OCI-LY7 (cell line): Measurements from ENCODE around the gene PPARG. TPM values are rescaled to one million over a fixed set of nuclear protein-coding genes. Genes with fewer than 3 reads are reported as not detected.

ENCODE experiments used
- BruUV-seq: library from RNA; stranded (reverse); fragments of 400-500 nt; replicated peaks from 2 replicates; lab custom pipeline; 2021; lab: Mats Ljungman, UMichigan
- CTCF ChIA-PET: fragments of 300-600 bp; sonication (Branson Sonifier 250); formaldehyde crosslinking; loops from one replicate; lab custom pipeline; 2022; ENCODE audit warnings: antibody characterized with exemption; ENCODE audit not compliant: unreplicated experiment; lab: Charles Lee
- POLR2A ChIA-PET: fragments of 300-600 bp; sonication (Branson Sonifier 250); formaldehyde crosslinking; loops from one replicate; lab custom pipeline; 2022; ENCODE audit warnings: antibody characterized with exemption; lab: Charles Lee
- DNase-seq: peaks from one replicate; pipeline ENCODE4 v3.0.0-alpha.2; 2015; ENCODE audit warnings: low spot score
- H2AFZ ChIP-seq: fragments of 200-600 bp; sonication (generic), shearing (Covaris generic); 2 replicates; pipeline ENCODE4 v1.6.1; 2014; ENCODE audit warnings: mild to moderate bottlenecking, antibody characterized with exemption, low read length, moderate library complexity
- H3K27ac ChIP-seq: fragments of 200-600 bp; sonication (generic); 2 replicates; pipeline ENCODE4 v1.5.1; 2014; ENCODE audit warnings: mixed run types, low read depth, mild to moderate bottlenecking, moderate library complexity, low read length, inconsistent platforms; ENCODE audit not compliant: poor library complexity, severe bottlenecking
- H3K36me3 ChIP-seq: fragments of 200-600 bp; sonication (generic); 2 replicates; pipeline ENCODE4 v1.6.1; 2014; ENCODE audit warnings: mild to moderate bottlenecking, antibody characterized with exemption, low read length, moderate library complexity, mixed read lengths; ENCODE audit not compliant: insufficient read depth
- H3K4me1 ChIP-seq: fragments of 200-600 bp; sonication (generic); 2 replicates; pipeline ENCODE4 v1.5.1; 2014; ENCODE audit warnings: mild to moderate bottlenecking, low read length; ENCODE audit not compliant: insufficient read depth, poor library complexity, severe bottlenecking
- H3K4me2 ChIP-seq: fragments of 200-600 bp; sonication (generic); 2 replicates; pipeline ENCODE4 v1.6.1; 2014; ENCODE audit warnings: mild to moderate bottlenecking, low read length
- H3K4me3 ChIP-seq: fragments of 200-600 bp; sonication (generic); 2 replicates; pipeline ENCODE4 v1.5.1; 2014; ENCODE audit warnings: mild to moderate bottlenecking, low read depth, low read length; ENCODE audit not compliant: poor library complexity, severe bottlenecking
- H3K79me2 ChIP-seq: fragments of 200-600 bp; sonication (generic); 2 replicates; pipeline ENCODE4 v1.6.1; 2016; ENCODE audit warnings: low read depth, mild to moderate bottlenecking, low read length, moderate library complexity, mixed read lengths; ENCODE audit not compliant: insufficient read depth
- H3K9me2 ChIP-seq: fragments of 200-600 bp; sonication (generic); 2 replicates; pipeline ENCODE4 v1.6.1; 2016; ENCODE audit warnings: mild to moderate bottlenecking, low read length, mixed read lengths; ENCODE audit not compliant: insufficient read depth
- H3K9me3 ChIP-seq: fragments of 200-600 bp; sonication (generic); 2 replicates; pipeline ENCODE4 v1.6.1; 2014; ENCODE audit warnings: mild to moderate bottlenecking, mixed run types, low read length, mixed read lengths
- H4K20me1 ChIP-seq: fragments of 200-600 bp; sonication (generic); 2 replicates; pipeline ENCODE4 v1.6.1; 2014; ENCODE audit warnings: mild to moderate bottlenecking, antibody characterized with exemption, low read length, moderate library complexity, mixed read lengths; ENCODE audit not compliant: insufficient read depth
- EZH2phosphoT487 ChIP-seq: fragments of 200-600 bp; sonication (generic); IDR thresholded peaks from 2 replicates; pipeline ENCODE4 v1.6.1; 2018; ENCODE audit warnings: low read depth, borderline replicate concordance, mild to moderate bottlenecking, mixed run types, antibody characterized with exemption, low read length, moderate library complexity, mixed read lengths
- intact Hi-C: fragments of 100-400 bp; cut with micrococcal nuclease; formaldehyde crosslinking; loops from one replicate; pipeline ENCODE4 v1.10.0; 2022; ENCODE audit not compliant: unreplicated experiment
- total RNA-seq, 2 experiments: library from RNA; depleted of rRNA in 1 of 2; stranded (reverse); fragments of >200 nt in 1 of 2; shearing (Covaris generic) in 1 of 2; gene quantifications; 2 replicates each; pipeline ENCODE4 v1.2.3, GENCODE V29; 2014 to 2022
- TF ChIP-seq, protein P1 (sequence below): fragments of 200-600 bp; sonication (generic); conservative IDR thresholded peaks from 2 replicates; pipeline ENCODE4 v1.5.1; 2014; ENCODE audit warnings: mild to moderate bottlenecking, antibody characterized with exemption, low read length, moderate library complexity, mixed read lengths

Gene PPARG
- total RNA-seq, 2 experiments from 2014 or later = not detected

DNA sequence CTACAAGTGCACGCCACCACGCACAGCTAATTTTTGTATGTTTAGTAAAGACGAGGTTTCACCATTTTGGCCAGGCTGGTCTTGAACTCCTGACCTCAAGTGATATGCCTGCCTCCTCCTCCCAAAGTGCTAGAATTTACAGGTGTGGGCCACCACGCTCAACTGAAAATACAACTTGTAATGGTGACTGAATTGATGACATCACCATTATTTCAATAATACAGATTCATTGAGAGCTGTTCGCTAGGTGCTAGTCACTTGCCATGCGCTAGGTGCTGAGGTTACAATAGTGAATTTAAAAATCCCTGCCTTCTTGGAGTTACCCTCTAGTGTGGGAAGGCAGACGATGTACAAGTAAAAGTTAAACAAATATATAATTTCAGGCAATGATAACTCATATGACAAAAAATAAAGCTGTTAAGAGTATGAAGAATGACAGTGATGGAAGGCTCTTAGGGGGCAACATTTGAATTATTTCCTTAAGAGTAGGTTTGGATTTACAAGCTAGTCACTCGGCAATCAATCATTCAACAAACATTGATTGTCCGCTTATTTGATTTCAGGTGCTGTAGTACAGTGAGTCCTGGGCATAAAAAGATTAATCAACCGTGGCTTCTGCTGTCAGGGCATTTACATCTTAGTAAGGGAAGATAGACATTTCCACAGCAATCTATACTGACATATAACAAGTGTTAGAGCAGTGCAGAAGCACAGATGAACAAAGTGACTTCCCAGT, 9.1 kb upstream of the PPARG start:
- no peaks in the 10 kb centered on the region for H4K20me1 ChIP-seq
- H3K9me3 ChIP-seq = no peaks in the 10 kb centered on the region
- POLR2A ChIA-PET = interaction anchor here (0.5 kb wide), 1 partner anchor 349 kb away, joined by 3 read pairs; no protein-coding TSS in a partner anchor
- CTCF ChIA-PET = no interaction called here
- no peaks in the 10 kb centered on the region for H3K4me1 ChIP-seq
- intact Hi-C loops = loop anchor here (10.0 kb wide), 1 partner anchor 205 kb away; the partner anchor contains the start of gene TSEN2
- H3K4me2 ChIP-seq = no peak overlapping the region
- no peak overlapping the region for H2AFZ ChIP-seq
- no peak overlapping the region for H3K27ac ChIP-seq
- H3K36me3 ChIP-seq = no peaks in the 10 kb centered on the region
- DNase-seq = no peak
- BruUV-seq = no TSS peak
- H3K4me3 ChIP-seq = no peak overlapping the region
- H3K9me2 ChIP-seq = no peaks in the 10 kb centered on the region
- TF ChIP-seq, protein P1, sequence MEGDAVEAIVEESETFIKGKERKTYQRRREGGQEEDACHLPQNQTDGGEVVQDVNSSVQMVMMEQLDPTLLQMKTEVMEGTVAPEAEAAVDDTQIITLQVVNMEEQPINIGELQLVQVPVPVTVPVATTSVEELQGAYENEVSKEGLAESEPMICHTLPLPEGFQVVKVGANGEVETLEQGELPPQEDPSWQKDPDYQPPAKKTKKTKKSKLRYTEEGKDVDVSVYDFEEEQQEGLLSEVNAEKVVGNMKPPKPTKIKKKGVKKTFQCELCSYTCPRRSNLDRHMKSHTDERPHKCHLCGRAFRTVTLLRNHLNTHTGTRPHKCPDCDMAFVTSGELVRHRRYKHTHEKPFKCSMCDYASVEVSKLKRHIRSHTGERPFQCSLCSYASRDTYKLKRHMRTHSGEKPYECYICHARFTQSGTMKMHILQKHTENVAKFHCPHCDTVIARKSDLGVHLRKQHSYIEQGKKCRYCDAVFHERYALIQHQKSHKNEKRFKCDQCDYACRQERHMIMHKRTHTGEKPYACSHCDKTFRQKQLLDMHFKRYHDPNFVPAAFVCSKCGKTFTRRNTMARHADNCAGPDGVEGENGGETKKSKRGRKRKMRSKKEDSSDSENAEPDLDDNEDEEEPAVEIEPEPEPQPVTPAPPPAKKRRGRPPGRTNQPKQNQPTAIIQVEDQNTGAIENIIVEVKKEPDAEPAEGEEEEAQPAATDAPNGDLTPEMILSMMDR = no peak
- no peak for TF ChIP-seq EZH2phosphoT487
- H3K79me2 ChIP-seq = no peaks in the 10 kb centered on the region

DNA sequence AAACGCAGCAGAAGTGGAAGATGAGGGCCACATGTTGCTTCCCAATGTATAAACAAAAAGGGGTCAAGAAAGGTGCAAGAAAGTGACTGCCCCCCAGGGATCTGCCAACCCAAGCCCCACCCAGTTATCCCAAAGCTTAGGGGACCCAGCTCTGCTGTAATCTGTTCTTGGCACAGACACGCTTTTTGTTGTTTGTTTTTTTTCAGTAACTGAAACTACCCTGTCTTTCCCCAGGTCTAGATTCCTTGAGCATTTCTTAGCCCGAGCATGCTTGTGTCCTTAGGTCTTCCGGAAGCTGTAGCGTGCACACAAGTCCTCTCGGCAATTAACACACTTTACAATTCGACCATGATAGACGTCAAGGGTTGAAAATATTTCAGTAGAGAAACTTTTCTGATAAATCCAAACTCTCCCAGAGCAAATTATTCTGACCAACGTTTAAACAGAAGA, 8.5 kb upstream of the PPARG start:
- H3K27ac ChIP-seq = no peak overlapping the region
- H3K4me3 ChIP-seq = no peak overlapping the region
- DNase-seq = no peak
- POLR2A ChIA-PET = no interaction called here
- no peaks in the 10 kb centered on the region for H3K4me1 ChIP-seq
- H4K20me1 ChIP-seq = no peaks in the 10 kb centered on the region
- CTCF ChIA-PET = no interaction called here
- TF ChIP-seq EZH2phosphoT487 = no peak
- TF ChIP-seq, protein P1 = no peak
- H2AFZ ChIP-seq = no peak overlapping the region
- no peaks in the 10 kb centered on the region for H3K36me3 ChIP-seq
- intact Hi-C loops = no loop called here
- H3K9me2 ChIP-seq = no peaks in the 10 kb centered on the region
- H3K79me2 ChIP-seq = no peaks in the 10 kb centered on the region
- no TSS peak for BruUV-seq
- no peak overlapping the region for H3K4me2 ChIP-seq
- no peaks in the 10 kb centered on the region for H3K9me3 ChIP-seq

DNA sequence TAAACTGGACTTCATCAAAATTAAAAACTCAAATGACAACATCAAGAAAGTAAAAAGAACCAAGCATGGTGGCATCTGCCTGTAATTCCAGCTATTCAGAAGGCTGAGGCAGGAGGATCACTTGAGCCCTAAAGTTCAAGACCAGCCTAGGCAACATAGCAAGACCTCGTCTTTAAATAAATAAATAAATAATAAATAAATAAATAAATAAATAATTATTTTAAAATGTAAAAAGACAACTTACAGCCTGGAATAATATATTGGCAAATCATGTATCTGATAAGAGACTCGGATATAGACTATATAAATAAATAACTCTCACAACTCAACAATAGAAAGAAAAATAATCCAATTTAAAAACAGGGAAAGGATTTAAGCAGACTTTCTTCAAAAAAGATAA, 4.3 kb upstream of the PPARG start:
- ChIA-PET CTCF (no interaction called here), POLR2A (no interaction called here)
- Histone ChIP-seq H2AFZ (no peak overlapping the region), H3K27ac (no peak overlapping the region), H3K9me2 (no peaks in the 10 kb centered on the region), H3K4me2 (no peak overlapping the region), H3K4me3 (no peak overlapping the region), H3K4me1 (no peaks in the 10 kb centered on the region), H3K36me3 (no peaks in the 10 kb centered on the region), H3K79me2 (no peaks in the 10 kb centered on the region), H3K9me3 (no peaks in the 10 kb centered on the region), H4K20me1 (no peaks in the 10 kb centered on the region)
- intact Hi-C loops = no loop called here
- no peak for DNase-seq
- no peak for TF ChIP-seq EZH2phosphoT487
- TF ChIP-seq, protein P1 = no peak
- BruUV-seq = no TSS peak
